Right ventricle myocardium superior (tissue), 1 donor: ENCODE measurements around the gene CCT8. TPM values are rescaled to one million over a fixed set of nuclear protein-coding genes. Genes with fewer than 3 reads are reported as not detected.
"Not testable (repeated sequence)": the region's sequence is repeated elsewhere in the genome, so short reads cannot be mapped to it uniquely, and the experiment has no call there.

Experiments
- ATAC-seq: fragments of 200-7000 bp; cut with Tn5 transposase; one replicate; pipeline ENCODE4 v1.9.1; 2020; ENCODE audit warnings: mild to moderate bottlenecking; ENCODE audit not compliant: poor library complexity
- DNase-seq: peaks from one replicate; pipeline ENCODE4 v3.0.0-alpha.2; 2020
- intact Hi-C: fragments of 100-400 bp; cut with DNase I; formaldehyde crosslinking; loops from one replicate; pipeline ENCODE4 v1.11.2; 2022
- total RNA-seq: library from RNA; stranded (reverse); fragmentation: NEBNext Ultra II Directional; extraction: Animal tissue kit (Norgen Biotek cat#: 25700); gene quantifications from one replicate; pipeline ENCODE4 v1.2.1, GENCODE V29; 2021
- donor health status: DM: no; HTN: yes; CAD: no; lungs with severe emphysema.

The CCT8 gene
- total RNA-seq, 1 donor from 2014 or later, result 108 TPM

DNA sequence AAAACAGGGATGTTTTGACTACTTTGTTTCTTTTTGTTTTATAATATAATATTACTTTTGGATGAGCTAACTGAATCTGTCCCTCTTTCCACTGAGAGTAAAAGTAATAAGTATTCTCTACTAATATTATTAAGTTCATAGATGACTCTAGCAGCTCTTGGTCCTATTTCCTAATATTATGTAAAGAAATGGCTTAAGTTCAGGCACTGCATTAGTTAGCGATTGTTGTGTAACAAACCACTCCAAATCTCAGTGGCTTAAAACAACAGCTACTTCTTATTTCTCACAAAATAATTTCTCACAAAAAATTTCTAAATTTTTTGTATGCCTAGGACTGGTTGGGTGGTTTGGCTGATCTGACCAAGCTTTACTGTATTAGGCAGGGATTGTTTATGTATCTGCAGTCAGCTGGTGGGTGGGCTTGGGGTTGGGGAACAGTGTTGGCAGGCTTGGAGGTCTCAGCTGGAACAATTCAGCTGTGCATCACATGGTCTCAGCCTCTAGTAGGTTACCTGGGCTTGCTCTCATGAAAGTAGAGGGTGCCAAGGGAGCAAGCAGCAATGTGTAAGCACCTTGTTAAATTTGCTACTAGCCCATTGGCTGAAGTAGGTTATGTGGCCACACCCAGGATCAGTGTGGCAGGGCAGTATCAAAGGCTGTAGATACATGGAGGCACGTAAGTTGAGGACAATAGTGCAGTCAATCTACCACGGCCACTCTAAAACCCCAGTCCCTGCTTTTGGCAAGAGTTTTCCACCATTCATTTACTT, 8.8 kb upstream of the CCT8 start:
- DNase-seq (no peak), ATAC-seq (no peak)
- intact Hi-C loops, result no loop called here

DNA sequence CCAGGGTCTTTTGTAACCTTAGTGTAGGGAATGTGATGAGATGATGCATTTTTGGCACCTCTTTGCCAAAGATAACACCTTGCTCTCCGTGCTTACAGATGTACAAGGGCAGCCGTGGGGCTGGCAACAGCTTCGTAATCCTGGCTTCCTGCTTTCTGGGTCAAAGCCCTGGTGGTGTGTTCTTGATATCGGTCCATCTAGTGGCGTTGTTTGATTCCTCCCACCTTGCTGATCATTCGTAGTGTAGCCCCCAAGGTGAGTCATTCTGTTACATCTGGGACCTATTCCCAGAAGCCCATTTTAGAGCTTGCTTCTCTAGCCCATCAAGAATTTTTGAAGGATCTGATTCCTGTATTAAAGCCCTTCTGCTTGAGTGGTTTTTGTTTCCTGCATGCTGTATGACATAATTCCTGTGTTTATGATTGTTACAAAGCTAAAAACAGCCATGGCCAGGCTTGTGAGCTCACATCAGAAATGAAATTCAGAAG, 7.0 kb upstream of the CCT8 start:
- DNase-seq (no peak), ATAC-seq (no peak)
- intact Hi-C loops, result no loop called here

DNA sequence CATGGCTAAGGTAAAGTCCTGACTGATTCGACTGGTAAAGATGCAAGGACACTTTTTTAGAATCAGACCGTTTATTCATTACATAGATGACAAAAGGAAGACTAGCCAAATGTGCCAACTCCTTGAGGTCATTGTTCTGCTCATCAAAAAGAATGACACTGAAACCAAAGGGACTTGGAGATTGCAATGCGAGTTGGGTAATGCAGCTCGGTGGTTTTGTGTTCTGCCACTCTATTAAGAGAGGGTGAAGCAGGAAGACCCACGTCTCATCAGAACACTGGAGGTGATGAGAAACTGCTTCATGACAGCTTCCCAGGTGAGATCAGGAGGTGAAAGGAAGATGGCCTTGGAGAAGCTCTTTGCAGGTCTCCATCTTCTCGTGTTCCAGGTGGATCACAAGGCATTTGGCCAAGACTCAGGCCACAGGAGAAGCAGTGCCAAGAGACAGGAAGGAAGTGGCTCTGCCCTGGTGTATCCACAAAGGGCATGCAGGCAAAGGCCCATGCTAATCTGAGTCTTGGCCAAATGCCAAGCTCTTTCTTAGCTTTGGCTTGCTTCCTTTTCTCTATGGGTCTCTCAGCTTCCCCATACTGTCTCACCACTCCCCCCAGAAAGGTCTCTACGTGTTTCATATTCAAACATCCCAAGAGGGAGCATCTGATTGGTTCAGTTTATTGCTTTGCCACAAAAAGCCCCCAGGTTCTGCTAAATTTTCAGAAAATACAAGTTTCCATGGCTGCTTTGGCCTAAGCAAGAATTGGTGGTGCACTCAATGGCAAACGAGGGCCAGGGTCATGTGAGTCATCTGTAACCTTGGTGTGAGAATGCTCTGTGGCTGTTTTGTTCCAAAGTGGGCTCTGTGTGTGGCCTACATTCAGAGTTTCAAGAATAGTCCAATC, 5.7 kb upstream of the CCT8 start:
- DNase-seq, result no peak
- intact Hi-C loops, result no loop called here
- ATAC-seq, result peak; percentile 13

DNA sequence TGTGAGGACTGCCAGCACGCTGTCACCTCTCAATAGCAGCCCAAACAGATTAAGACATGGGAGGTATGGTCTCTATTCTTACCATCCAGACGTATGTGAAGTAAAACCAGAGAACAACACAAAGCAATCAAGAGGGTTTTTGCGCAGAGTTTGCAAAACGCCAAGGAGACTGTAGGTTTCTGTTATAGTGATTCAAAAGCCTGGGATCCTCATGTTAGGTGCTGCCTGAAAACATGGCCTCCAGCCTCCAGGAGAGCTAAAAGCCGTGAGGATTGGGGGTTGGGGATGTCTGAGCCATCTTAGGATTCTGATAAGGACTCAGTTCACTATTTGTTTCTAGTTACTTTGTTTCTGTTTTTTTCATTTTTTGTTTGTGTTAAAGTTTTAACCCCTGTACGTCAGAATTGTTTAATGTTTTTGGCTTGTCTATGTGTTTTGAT, 4.2 kb upstream of the CCT8 start:
- no peak for DNase-seq
- ATAC-seq, result no peak
- intact Hi-C loops, result no loop called here

DNA sequence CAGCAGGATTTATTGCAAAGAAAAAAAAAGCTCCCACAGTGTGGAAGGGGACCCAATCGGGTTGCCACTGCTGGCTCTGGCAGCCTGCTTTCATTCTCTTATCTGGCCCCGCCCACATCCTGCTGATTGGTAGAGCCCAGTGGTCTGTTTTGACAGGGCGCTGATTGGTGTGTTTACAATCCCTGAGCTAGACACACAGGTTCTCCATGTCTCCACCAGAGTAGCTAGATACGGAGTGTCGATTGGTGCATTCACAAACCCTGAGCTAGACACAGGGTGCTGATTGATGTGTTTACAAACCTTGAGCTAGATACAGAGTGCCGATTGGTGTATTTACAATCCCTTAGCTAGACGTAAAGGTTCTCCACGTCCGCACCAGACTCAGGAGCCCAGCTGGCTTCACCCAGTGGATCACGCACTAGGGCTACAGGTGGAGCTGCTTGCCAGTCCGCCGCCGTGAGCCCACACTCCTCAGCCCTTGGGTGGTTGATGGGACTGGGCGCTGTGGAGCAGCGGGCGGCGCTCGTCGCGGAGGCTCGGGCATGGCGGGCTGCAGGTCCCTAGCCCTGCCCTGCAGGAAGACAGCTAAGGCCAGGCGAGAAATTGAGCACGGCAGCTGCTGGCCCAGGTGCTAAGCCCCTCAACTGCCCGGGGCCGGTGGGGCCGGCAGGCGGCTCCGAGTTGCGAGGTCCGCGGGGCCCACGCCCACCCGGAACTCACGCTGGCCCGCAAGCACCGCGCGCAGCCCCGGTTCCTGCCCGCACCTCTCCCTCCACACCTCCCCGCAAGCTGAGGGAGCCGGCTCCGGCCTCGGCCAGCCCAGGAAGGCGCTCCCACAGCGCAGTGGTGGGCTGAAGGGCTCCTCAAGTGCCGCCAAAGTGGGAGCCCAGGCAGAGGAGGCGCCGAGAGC, 3.5 kb upstream of the CCT8 start:
- peak; percentile 78 for DNase-seq
- intact Hi-C loops, result not testable (repeated sequence)
- peak; percentile 4 for ATAC-seq

DNA sequence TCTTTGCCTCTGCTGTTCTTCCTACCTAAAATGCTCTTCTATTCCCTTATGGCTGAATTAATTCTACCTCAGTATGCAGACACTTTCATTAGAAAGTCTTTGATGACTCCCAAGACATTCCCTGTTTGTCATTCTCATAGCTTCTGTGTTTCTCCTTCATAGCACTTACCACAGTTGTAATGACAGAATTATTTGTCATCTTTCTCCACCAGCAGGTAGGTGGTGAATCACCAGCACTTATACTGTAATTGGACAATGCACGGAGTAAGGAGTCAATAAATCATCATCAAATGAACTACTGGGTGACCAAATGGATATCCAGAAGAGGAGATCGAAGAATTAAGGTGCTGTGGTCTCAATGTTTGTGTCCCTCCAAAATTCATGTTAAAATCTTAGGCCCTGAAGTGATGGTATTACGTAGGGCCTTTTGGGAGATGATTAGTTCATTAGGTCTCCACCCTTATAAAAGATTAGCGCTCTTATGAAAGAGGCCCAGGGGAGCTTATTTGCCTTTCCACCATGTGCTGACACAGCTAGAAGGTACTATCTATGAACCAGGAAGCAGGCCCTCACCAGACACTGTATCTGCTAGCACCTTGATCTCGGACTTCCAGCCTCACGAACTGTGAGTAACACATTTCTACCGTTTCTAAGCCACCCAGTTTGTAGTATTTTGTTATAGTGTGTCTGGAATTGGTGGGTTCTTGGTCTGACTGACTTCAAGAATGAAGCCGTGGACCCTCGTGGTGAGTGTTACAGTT, 2.4 kb upstream of the CCT8 start:
- ATAC-seq (no peak), DNase-seq (no peak)
- intact Hi-C loops, result no loop called here

DNA sequence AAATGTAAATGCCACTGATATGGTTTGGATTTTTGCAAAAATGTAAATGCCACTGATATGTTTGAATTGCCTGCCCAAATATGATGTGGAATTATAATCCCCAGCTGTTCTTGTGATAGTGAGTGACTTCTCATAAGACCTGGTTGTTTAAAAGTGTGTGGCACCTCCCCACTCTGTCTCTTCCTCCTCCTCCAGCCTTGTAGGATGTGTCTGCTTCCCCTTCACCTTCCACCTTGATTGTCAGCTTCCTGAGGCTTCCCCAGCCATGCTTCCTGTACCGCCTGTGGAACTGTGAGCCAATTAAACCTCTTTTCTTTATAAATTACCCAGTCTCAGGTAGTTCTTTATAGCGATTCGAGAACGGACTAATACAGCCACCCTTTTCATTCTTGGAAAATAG, 1.3 kb upstream of the CCT8 start:
- intact Hi-C loops, result loop anchor here (5.0 kb wide), 1 partner anchor 37 kb away; no protein-coding TSS in a partner anchor
- ATAC-seq, result no peak
- no peak for DNase-seq

DNA sequence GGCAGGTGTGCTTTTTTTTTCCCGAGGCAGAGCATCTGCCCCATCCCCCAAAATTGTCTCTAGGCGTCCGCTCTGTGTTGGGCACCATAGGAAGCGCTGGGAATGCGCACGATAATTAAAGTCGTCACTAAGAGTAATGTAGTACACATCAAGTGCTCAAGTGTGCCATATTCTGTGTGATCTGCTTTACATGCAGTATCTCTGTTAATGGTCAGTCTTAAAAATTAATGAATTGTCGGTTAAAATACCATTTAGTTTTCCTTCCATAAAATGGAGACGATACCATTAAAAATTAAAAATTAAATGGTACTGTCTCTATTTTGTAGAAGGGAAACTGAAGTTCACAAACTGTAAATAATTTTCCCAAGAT, 544 bp upstream of the CCT8 start:
- ATAC-seq, result peak; percentile 54
- DNase-seq, result no peak
- intact Hi-C loops, result loop anchor here (5.0 kb wide), 1 partner anchor 37 kb away; no protein-coding TSS in a partner anchor

DNA sequence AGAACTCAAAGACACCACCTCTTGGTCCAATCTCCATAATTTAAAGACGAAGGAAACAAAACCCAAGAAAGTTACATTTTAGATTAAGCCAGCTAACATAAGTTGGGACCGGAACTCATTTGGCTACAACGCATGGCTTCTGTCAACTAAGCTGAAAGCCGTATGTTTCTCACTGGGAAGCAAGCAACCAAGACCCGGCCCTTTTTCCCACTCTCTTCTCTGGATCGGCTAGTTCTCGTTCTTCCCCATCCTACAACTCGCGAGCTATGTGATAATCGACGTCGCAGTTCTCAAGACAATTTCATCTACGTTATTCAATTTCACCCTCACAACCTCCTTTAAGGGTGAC, 601 bp downstream of the CCT8 start:
- intact Hi-C loops, result loop anchor here (5.0 kb wide), 1 partner anchor 36 kb away; no protein-coding TSS in a partner anchor
- peak; percentile 1 for ATAC-seq
- no peak for DNase-seq

DNA sequence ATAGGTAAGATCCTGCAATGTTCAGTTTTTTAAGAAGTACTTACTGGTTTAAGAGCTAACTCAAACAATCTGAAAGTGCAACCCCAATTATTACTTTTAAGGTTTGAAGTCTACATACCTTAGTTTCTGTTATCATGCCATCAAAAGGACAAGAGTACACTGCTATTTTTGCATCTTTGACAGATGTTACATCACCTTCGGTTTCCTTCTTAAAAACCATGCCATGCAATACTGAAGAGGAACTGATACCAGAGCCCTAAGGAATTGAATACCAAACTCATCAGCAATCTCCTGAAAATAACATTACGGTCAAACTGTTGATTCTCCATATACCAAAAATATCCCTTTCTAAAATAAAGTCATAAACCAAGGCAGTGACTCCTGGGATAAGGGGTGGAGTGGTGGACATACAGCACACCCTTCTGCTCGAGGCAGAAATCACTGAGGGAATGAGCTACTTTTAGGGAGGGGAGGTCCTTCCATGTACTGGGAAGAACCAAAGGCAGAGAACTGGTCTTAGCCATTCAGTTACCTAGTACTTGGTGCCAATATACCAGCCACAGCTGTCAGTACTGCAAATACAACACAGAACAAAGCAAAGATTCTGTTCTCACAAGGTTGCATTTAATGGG, 8.5 kb downstream of the CCT8 start:
- no peak for DNase-seq
- intact Hi-C loops, result no loop called here
- peak; percentile 36 for ATAC-seq

DNA sequence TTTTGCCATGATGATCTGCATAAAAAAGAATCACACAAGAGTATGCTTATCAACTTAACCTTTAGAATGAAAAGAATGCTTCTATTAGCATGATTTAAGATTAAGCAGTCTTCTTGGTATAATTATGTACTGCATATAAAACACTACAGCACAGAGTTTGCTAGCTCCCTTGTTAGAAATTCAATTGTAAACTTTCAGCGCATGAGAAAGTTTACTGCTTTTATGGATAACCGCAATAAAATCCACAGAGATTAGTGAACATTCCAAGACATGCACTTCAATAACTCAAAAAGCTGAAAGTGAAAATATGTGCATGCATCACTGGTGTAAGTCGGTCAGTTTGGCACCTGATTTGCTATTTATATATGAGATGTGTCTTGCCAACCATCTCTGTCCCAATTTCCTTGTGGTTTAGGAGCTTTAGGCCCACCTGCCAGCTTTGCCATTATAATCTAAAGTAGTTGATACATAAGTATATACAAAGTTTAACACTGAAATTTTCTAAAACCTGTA, 16.9 kb downstream of the CCT8 start:
- ATAC-seq (no peak), DNase-seq (no peak)
- intact Hi-C loops, result no loop called here

DNA sequence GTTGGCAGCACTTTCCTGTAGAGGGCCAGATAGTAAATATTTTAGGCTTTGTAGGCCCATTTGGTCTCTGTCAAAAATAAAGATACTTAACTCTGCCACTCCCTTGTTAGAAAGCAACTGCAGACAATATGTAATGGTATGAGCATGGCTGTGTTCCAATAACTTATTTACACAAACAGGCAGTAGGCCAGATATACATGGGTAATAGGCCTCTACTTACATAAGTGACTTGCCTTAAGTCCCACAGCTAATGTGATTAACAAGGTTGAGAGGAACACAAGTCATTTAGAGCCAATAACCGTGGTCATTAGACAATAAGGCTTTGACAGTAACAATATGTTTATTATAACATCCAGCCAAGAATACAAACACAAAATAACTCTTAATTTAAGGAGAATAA, 17.4 kb downstream of the CCT8 start:
- DNase-seq, result no peak
- intact Hi-C loops, result no loop called here
- ATAC-seq, result no peak

DNA sequence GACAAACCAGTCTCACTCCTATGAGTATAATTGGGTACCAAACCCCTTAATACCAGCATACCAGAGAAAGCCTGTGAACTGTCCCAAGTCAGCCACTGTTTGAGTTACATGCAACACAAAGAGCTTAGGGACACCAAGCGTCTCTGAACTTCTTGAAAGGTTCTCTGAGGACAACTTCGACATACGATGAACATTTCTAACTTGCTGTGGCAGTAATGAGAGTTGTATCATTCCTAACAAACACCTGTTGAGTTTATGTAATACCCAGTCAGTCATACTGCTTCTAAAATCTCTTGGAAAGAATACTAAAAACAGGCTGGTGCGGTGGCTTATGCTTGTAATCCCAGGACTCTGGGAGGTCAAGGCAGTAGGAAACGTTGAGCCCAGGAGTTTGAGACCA, 18.4 kb downstream of the CCT8 start:
- ATAC-seq, result no peak
- intact Hi-C loops, result no loop called here
- DNase-seq, result no peak

DNA sequence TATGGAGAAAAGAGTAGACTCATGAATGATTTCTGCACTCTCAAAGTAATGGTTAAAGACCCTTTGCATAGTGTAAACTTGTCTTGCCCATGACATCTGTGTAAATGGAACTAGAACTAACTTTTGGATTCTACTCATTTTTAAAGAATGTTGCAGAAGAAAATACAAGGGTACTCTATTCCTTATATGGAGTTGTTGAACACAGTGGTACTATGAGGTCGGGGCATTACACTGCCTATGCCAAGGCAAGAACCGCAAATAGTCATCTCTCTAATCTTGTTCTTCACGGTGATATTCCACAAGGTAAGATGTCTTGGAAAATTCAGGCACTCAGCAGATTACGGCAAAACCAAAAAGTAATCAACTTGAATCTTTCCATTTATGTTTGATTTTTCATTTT, 19.8 kb downstream of the CCT8 start:
- intact Hi-C loops, result no loop called here
- ATAC-seq, result no peak

DNA sequence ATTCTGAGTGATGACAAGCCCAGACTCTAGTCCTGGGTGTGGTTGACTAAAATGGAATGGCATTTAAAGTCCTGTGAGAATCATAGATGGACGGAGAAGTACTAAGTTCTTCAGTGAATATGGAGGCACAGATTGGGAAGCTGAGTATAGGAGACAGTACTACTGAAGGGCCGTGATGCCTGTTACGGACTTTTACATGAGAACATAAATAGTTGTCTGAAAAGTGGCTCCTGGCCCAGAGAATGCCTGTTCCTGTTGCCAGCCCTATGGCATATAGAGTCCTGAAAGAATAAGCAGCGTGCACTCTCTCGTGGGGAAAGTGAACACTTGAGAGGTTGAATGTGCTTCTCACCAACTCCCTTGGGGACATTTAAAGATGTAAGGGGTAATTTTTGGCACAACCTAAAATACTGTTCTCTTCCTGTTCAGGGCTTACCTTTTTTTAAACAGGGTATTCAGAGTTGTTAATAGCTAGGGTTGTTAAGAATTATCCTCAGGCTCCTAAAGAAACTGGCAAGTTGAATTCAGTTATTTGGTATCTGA, 20.4 kb downstream of the CCT8 start:
- no peak for DNase-seq
- intact Hi-C loops, result no loop called here
- no peak for ATAC-seq

More for the DNA sequence above, 19.8 kb downstream of the CCT8 start:
- DNase-seq, result no peak

DNA sequence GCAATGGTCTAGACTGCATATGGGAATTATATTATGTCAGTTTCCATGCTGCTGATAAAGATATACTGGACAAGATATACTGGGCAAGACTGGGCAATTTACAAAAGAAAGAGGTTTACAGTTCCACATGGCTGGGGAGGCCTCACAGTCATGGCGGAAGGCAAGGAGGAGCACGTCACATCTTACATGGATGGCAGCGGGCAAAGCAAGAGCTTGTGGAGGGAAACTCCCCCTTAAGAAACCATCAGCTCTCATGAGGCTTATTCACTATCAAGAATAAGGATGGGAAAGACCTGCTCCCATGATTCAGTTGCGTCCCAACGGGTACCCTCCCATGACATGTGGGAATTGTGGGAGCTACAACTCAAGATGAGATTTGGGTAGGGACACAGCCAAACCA, 21.2 kb downstream of the CCT8 start:
- intact Hi-C loops, result no loop called here
- DNase-seq (no peak), ATAC-seq (no peak)

DNA sequence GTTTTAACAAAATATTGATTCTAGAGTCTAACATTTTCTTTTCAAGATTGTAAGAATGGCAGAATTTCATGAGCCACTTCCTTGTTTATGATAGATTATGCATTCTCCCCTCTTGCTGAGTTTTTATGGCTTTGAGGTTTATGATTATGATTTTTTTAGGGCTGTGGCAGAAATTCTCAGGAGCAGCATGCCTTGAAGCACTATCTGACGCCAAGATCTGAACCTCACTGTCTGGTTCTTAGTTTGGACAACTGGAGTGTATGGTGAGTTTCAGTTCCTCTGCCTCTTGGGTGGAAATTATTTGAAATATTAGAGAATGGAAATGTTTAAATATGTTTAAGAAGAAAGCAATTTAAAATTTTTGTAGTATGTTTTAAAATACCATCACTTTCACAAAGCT, 38.8 kb downstream of the CCT8 start:
- intact Hi-C loops, result loop anchor here (5.0 kb wide), 1 partner anchor 38 kb away; the partner anchor contains the start of gene CCT8
- no peak for DNase-seq
- ATAC-seq, result no peak
